ENCODE measurements around the gene NTNG1. TPM values are rescaled to one million over a fixed set of nuclear protein-coding genes. Genes with fewer than 3 reads are reported as not detected.

Gene NTNG1
- total and polyA plus RNA-seq, 2 of the 8 experiments (the other 6 are each of a cell fraction or from before 2014, with no cell fraction given): 1.2 to 4.1 TPM

DNA sequence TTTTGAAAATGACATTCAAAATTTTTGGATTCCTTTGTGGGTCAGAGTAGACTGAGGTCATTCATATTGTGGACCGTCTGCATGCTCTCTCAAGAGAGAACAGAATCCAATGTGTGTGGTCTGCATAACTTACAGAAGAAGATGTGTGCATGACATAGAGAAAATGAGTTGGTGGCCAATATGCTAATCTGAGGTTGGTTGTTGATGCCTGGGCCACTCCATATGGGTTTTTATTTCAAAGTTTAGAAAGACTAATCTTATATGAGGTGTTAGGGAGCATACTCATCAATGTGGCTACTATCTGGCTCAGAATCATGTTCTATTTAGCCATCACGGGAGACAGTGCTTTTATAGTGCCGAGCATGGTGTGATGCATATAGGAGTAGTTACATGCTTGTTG lies 18.2 kb downstream of the NTNG1 start (continued):
- TF ChIP-seq, protein P1, sequence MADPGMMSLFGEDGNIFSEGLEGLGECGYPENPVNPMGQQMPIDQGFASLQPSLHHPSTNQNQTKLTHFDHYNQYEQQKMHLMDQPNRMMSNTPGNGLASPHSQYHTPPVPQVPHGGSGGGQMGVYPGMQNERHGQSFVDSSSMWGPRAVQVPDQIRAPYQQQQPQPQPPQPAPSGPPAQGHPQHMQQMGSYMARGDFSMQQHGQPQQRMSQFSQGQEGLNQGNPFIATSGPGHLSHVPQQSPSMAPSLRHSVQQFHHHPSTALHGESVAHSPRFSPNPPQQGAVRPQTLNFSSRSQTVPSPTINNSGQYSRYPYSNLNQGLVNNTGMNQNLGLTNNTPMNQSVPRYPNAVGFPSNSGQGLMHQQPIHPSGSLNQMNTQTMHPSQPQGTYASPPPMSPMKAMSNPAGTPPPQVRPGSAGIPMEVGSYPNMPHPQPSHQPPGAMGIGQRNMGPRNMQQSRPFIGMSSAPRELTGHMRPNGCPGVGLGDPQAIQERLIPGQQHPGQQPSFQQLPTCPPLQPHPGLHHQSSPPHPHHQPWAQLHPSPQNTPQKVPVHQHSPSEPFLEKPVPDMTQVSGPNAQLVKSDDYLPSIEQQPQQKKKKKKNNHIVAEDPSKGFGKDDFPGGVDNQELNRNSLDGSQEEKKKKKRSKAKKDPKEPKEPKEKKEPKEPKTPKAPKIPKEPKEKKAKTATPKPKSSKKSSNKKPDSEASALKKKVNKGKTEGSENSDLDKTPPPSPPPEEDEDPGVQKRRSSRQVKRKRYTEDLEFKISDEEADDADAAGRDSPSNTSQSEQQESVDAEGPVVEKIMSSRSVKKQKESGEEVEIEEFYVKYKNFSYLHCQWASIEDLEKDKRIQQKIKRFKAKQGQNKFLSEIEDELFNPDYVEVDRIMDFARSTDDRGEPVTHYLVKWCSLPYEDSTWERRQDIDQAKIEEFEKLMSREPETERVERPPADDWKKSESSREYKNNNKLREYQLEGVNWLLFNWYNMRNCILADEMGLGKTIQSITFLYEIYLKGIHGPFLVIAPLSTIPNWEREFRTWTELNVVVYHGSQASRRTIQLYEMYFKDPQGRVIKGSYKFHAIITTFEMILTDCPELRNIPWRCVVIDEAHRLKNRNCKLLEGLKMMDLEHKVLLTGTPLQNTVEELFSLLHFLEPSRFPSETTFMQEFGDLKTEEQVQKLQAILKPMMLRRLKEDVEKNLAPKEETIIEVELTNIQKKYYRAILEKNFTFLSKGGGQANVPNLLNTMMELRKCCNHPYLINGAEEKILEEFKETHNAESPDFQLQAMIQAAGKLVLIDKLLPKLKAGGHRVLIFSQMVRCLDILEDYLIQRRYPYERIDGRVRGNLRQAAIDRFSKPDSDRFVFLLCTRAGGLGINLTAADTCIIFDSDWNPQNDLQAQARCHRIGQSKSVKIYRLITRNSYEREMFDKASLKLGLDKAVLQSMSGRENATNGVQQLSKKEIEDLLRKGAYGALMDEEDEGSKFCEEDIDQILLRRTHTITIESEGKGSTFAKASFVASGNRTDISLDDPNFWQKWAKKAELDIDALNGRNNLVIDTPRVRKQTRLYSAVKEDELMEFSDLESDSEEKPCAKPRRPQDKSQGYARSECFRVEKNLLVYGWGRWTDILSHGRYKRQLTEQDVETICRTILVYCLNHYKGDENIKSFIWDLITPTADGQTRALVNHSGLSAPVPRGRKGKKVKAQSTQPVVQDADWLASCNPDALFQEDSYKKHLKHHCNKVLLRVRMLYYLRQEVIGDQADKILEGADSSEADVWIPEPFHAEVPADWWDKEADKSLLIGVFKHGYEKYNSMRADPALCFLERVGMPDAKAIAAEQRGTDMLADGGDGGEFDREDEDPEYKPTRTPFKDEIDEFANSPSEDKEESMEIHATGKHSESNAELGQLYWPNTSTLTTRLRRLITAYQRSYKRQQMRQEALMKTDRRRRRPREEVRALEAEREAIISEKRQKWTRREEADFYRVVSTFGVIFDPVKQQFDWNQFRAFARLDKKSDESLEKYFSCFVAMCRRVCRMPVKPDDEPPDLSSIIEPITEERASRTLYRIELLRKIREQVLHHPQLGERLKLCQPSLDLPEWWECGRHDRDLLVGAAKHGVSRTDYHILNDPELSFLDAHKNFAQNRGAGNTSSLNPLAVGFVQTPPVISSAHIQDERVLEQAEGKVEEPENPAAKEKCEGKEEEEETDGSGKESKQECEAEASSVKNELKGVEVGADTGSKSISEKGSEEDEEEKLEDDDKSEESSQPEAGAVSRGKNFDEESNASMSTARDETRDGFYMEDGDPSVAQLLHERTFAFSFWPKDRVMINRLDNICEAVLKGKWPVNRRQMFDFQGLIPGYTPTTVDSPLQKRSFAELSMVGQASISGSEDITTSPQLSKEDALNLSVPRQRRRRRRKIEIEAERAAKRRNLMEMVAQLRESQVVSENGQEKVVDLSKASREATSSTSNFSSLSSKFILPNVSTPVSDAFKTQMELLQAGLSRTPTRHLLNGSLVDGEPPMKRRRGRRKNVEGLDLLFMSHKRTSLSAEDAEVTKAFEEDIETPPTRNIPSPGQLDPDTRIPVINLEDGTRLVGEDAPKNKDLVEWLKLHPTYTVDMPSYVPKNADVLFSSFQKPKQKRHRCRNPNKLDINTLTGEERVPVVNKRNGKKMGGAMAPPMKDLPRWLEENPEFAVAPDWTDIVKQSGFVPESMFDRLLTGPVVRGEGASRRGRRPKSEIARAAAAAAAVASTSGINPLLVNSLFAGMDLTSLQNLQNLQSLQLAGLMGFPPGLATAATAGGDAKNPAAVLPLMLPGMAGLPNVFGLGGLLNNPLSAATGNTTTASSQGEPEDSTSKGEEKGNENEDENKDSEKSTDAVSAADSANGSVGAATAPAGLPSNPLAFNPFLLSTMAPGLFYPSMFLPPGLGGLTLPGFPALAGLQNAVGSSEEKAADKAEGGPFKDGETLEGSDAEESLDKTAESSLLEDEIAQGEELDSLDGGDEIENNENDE (IDR thresholded peaks at IDR 0.05; ENCODE audit: insufficient replicate concordance, low read length): no peak
- TF ChIP-seq POLR2A (IDR thresholded peaks at IDR 0.05; ENCODE audit: control extremely low read depth in 1 of 2, low read depth in 2 of 2, low read length in 2 of 2): no peak
